Measurements from ENCODE around the gene FSTL3.

FSTL3 gene

GRCh38 chr19:645912-646778 lies 30.0 kb upstream of the FSTL3 start:
- DNase-seq, result no peak

GRCh38 chr19:646779-647565 lies 29.2 kb upstream of the FSTL3 start:
- DNase-seq, result no peak

GRCh38 chr19:647566-648284 lies 28.5 kb upstream of the FSTL3 start:
- DNase-seq, result no peak

- no peak for DNase-seq
These were observed 27.9 kb upstream of the FSTL3 start for GRCh38 chr19:648305-648704.

- DNase-seq, result no peak
These were observed 27.0 kb upstream of the FSTL3 start for GRCh38 chr19:648904-649801.

- DNase-seq, result no peak
These were observed 26.1 kb upstream of the FSTL3 start for GRCh38 chr19:650121-650520.

GRCh38 chr19:651114-651818 lies 24.9 kb upstream of the FSTL3 start:
- DNase-seq, result no peak

GRCh38 chr19:651991-652390 lies 24.2 kb upstream of the FSTL3 start:
- no peak for DNase-seq

- no peak for DNase-seq
These were observed 23.5 kb upstream of the FSTL3 start for GRCh38 chr19:652467-653389.

- DNase-seq, result no peak
These were observed 22.8 kb upstream of the FSTL3 start for GRCh38 chr19:653425-653824.

GRCh38 chr19:655691-656090 lies 20.5 kb upstream of the FSTL3 start:
- DNase-seq, result no peak

GRCh38 chr19:656751-657559 lies 19.2 kb upstream of the FSTL3 start:
- no peak for DNase-seq

GRCh38 chr19:657611-658010 lies 18.6 kb upstream of the FSTL3 start:
- no peak for DNase-seq

- DNase-seq, result no peak
These were observed 17.9 kb upstream of the FSTL3 start for GRCh38 chr19:658059-658839.

GRCh38 chr19:658916-659839 lies 17.0 kb upstream of the FSTL3 start:
- DNase-seq, result no peak

GRCh38 chr19:660793-661426 lies 15.3 kb upstream of the FSTL3 start:
- no peak for DNase-seq
